Measurements from ENCODE around the gene CANT1. TPM values are rescaled to one million over a fixed set of nuclear protein-coding genes. Genes with fewer than 3 reads are reported as not detected.

The CANT1 gene
- total RNA-seq, 4 donors from 2014 or later: 11.2 to 30.1 (median 21.6) TPM

DNA sequence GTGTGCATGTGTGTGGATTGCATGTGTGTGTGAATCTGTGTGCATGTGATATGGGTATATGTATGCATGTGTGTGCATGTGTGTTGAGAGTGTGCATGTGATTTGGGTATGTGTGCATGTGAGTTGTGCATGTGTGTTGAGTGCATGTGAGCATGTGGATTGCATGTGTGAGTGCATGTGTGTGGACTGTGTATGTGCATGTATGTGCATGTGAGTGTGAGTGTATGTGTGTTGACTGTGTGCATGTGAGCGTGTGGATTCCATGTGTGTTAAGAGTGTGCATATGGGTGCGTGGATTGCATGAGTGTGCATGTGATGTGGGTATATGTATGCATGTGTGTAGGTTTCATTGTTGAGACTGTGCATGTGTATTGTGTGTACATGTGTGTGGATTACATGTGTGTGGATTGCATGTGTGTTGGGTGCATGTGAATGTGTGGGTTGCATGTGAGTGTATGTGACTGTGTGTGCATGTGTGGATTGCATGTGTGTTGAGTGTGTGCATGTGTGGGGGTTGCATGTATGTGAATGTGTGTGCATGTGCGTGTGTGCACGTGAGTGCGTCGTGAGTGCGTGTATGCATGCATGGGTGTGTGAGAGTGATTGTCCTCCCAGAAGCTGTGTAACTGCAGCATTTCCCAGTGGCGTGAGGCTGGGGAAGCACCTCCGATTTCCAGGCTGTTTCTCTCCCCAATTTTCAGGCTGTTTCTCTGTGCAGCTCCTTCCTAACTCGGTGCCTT lies 33.8 kb upstream of the CANT1 start:
- H3K4me1 ChIP-seq: peaks cover 0 to 52% (median 3%) of the 10 kb centered on the region in 3 donors
- WGBS, 2 donors (ENCODE audit: low coverage in 1 of 2): 85 to 87% methylated on average over 7 to 9 of the region's 10 CpGs
- TF ChIP-seq POLR2A (IDR thresholded peaks at IDR 0.05) (no peak), EP300 (IDR thresholded peaks at IDR 0.05) (no peak), POLR2AphosphoS5 (IDR thresholded peaks at IDR 0.05) (no peak)
- TF ChIP-seq, protein P1, sequence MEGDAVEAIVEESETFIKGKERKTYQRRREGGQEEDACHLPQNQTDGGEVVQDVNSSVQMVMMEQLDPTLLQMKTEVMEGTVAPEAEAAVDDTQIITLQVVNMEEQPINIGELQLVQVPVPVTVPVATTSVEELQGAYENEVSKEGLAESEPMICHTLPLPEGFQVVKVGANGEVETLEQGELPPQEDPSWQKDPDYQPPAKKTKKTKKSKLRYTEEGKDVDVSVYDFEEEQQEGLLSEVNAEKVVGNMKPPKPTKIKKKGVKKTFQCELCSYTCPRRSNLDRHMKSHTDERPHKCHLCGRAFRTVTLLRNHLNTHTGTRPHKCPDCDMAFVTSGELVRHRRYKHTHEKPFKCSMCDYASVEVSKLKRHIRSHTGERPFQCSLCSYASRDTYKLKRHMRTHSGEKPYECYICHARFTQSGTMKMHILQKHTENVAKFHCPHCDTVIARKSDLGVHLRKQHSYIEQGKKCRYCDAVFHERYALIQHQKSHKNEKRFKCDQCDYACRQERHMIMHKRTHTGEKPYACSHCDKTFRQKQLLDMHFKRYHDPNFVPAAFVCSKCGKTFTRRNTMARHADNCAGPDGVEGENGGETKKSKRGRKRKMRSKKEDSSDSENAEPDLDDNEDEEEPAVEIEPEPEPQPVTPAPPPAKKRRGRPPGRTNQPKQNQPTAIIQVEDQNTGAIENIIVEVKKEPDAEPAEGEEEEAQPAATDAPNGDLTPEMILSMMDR (IDR thresholded peaks at IDR 0.05): no peak
- no peak overlapping the region for H3K27ac ChIP-seq
- H3K27me3 ChIP-seq: no peaks in the 10 kb centered on the region
- H3K36me3 ChIP-seq: peaks cover 0 to 31% of the 10 kb centered on the region in 2 donors
- H3K4me3 ChIP-seq: no peak overlapping the region
- no peaks in the 10 kb centered on the region for H3K9me3 ChIP-seq
- ATAC-seq: no peak

DNA sequence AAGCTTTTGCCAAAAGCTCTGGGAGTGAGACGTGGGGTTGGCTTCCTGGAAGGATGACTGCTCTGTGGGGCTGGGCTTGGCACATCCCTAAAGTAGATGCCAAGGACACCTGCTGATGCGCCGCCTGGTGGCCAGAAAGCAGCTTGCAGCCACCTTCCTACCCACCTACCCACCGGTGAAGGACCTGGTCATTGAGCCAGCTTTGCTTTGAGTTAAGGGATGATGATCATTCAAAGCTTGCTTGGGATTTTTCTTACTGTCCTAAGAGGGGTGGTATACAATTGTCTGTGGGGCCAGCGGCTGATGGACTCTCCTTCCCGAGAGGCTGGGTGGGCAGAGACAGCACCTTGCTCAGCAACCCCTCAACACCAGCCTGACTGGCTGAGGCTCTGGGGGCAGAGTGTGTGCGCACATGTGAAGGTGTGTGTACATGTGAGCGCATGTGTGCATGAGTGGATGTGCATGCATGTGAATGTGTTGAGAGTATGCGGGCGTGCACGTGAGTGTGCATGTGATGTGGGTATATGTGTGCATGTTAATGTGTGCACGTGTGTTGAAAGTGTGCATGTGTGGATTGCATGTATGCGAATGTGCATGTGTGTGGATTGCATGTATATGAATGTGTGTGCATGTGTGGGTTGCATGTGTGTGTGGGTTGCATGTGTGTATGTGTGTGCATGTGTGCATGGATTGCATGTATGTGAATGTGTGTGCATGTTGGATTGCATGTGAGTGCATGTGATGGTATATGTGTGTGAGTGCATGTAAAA lies 33.0 kb upstream of the CANT1 start:
- ATAC-seq: peak; percentile 34
- Histone ChIP-seq H3K9me3 (no peaks in the 10 kb centered on the region), H3K4me1 (peaks cover 0 to 49% (median 3%) of the 10 kb centered on the region in 3 donors), H3K4me3 (no peak overlapping the region), H3K36me3 (peaks cover 0 to 24% of the 10 kb centered on the region in 2 donors), H3K27me3 (no peaks in the 10 kb centered on the region), H3K27ac (no peak overlapping the region)
- no peak for TF ChIP-seq POLR2AphosphoS5 (IDR thresholded peaks at IDR 0.05)
- TF ChIP-seq, protein P1 (IDR thresholded peaks at IDR 0.05): peak in 3 of 4 experiments; percentile 89 to 96 (median 89)
- TF ChIP-seq POLR2A (IDR thresholded peaks at IDR 0.05): no peak
- WGBS, 2 donors (ENCODE audit: low coverage in 1 of 2): 86 to 95% methylated on average over 6 to 7 of the region's 13 CpGs

DNA sequence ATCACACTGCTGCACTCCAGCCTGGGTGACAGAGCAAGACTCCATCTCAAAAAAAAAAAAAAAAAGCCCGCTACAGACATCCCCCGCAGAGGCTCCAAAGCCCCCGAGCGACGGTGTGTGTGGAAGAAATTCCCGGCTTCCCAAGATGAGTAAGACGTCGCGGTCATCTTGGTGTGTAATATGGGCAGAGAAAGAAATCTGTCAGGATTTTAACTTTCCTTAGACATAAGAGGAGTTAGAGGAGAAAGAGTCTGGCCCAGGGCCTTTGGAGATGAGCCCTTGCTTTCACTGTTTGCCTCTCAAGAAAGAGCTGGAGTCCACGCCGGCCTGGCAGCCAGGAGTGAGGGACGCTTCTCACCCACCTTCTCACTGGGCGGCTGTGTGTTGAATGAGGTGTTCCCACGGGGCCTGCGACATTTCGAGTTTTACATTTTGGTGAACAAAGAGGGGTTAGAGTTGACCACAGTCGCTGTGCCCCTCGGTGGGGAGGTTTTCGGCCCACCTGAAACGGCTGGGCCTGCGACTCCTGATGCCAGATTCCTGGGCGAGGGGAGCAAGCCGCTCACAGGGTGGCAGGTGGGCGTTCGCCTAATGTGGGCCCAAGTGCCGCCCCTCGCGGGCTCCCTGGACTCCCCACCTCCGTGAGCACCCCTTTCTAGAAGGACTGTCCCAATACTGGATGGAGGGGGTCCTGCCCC lies 32.3 kb upstream of the CANT1 start:
- WGBS, 2 donors (ENCODE audit: low coverage in 1 of 2): 77 to 85% methylated on average over 8 to 12 of the region's 29 CpGs
- peaks cover 0 to 47% (median 8%) of the 10 kb centered on the region in 3 donors for H3K4me1 ChIP-seq
- H3K36me3 ChIP-seq: peaks cover 0 to 16% of the 10 kb centered on the region in 2 donors
- peak overlapping the region in 1 of 4 donors; percentile 29 for H3K27ac ChIP-seq
- H3K9me3 ChIP-seq: no peaks in the 10 kb centered on the region
- TF ChIP-seq EP300 (IDR thresholded peaks at IDR 0.05): no peak
- TF ChIP-seq, protein P1 (IDR thresholded peaks at IDR 0.05): no peak
- no peak for TF ChIP-seq POLR2A (IDR thresholded peaks at IDR 0.05)
- no peak for TF ChIP-seq POLR2AphosphoS5 (IDR thresholded peaks at IDR 0.05)
- H3K4me3 ChIP-seq: no peak overlapping the region
- H3K27me3 ChIP-seq: no peaks in the 10 kb centered on the region
- no peak for ATAC-seq

DNA sequence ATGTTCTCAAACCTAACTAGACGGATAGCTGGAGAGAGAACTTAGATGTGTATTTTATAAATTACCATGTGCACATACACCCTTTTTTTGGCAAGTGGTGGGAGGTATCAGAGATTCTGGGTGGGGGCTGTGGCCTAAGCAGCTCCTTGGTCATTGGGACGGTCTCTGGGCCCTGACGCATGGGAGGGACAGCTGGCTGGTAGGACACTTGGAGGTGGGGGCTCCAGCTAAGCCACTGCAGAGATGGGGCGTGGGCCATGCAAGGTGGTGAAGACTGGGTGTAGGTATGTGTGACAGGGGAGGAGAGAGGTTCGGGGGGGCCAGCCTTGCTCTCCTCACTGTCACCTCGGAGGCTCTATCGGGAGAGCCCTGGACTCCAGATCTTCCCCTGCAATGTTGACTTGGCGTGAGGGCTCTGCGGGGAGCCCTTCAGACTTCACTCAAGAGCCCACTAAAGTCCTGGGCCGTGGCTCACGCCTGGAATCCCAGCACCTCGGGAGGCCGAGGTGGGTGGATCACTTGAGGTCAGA lies 31.5 kb upstream of the CANT1 start:
- Histone ChIP-seq H3K36me3 (peaks cover 0 to 11% of the 10 kb centered on the region in 2 donors), H3K4me1 (peaks cover 0 to 47% (median 12%) of the 10 kb centered on the region in 3 donors), H3K27ac (no peak overlapping the region), H3K27me3 (no peaks in the 10 kb centered on the region), H3K4me3 (no peak overlapping the region), H3K9me3 (no peaks in the 10 kb centered on the region)
- 50 to 86% methylated on average over 1 to 4 of the region's 13 CpGs for WGBS, 2 donors (ENCODE audit: low coverage in 1 of 2)
- TF ChIP-seq EP300 (IDR thresholded peaks at IDR 0.05): no peak
- no peak for TF ChIP-seq POLR2AphosphoS5 (IDR thresholded peaks at IDR 0.05)
- no peak for TF ChIP-seq POLR2A (IDR thresholded peaks at IDR 0.05)
- TF ChIP-seq, protein P1 (IDR thresholded peaks at IDR 0.05): no peak
- ATAC-seq: no peak
